Endothelial cell of umbilical vein (primary cell): Measurements from ENCODE around the gene PRRX1. TPM values are rescaled to one million over a fixed set of nuclear protein-coding genes. Genes with fewer than 3 reads are reported as not detected.

Experiments used
- BruUV-seq: library from RNA; stranded (reverse); fragments of 400-500 nt; replicated peaks from 2 replicates; lab custom pipeline; 2021; lab: Mats Ljungman, UMichigan
- CTCF ChIA-PET: fragments of 300-600, 350-600 bp; sonication (Branson Sonifier 250); formaldehyde crosslinking; loops from one replicate; lab custom pipeline; 2021; ENCODE audit warnings: antibody characterized with exemption, inconsistent platforms; lab: Charles Lee
- POLR2A ChIA-PET: fragments of 300-600, 350-600 bp; sonication (Branson Sonifier 250); formaldehyde crosslinking; loops from one replicate; lab custom pipeline; 2021; ENCODE audit warnings: antibody characterized with exemption, inconsistent platforms; lab: Charles Lee
- DNase-seq: peaks from one replicate; pipeline ENCODE4 v3.0.0-alpha.2; 2011; ENCODE audit warnings: low read depth, low spot score
- FAIRE-seq: peaks from 2 replicates; lab custom pipeline; 2011; peaks lifted over from hg19 to GRCh38; lab: Jason Lieb, UNC
- H2AFZ ChIP-seq: 2 replicates; pipeline ENCODE4 v1.6.0; 2012; ENCODE audit warnings: low read depth, low read length, control low read depth, inconsistent platforms
- H3K27ac ChIP-seq: 2 replicates; pipeline ENCODE4 v1.5.1; 2011; ENCODE audit warnings: low read depth, mild to moderate bottlenecking, control low read depth, low read length, moderate library complexity; ENCODE audit not compliant: insufficient read depth
- H3K27me3 ChIP-seq, 2 experiments: 2 replicates each; pipeline versions ENCODE4 v1.6.0 to v1.6.1; 2011; ENCODE audit warnings: low read length in 2 of 2, mixed read lengths in 1 of 2; ENCODE audit not compliant: control insufficient read depth in 2 of 2, insufficient read depth in 2 of 2
- H3K36me3 ChIP-seq, 2 experiments: 2 replicates in 1 of 2; 3 replicates in 1 of 2; pipeline ENCODE4 v1.5.1; 2011; ENCODE audit warnings: low read length in 2 of 2, mild to moderate bottlenecking in 1 of 2, moderate library complexity in 1 of 2; ENCODE audit not compliant: control insufficient read depth in 2 of 2, insufficient read depth in 2 of 2; ENCODE audit errors: extremely low read depth in 1 of 2
- H3K4me1 ChIP-seq: 3 replicates; pipeline ENCODE4 v1.5.1; 2011; ENCODE audit warnings: mild to moderate bottlenecking, low read length; ENCODE audit not compliant: control insufficient read depth, insufficient read depth; ENCODE audit errors: extremely low read depth
- H3K4me2 ChIP-seq: 2 replicates; pipeline ENCODE4 v1.6.1; 2011; ENCODE audit warnings: low read length, control low read depth, mixed read lengths; ENCODE audit not compliant: insufficient read depth
- H3K4me3 ChIP-seq, 3 experiments: fragments of 200-600 bp in 1 of 3; sonication (generic), shearing (Covaris generic) in 1 of 3; replicated peaks in 1 of 3; 2 replicates each; pipeline ENCODE4 v1.5.1; 2011 to 2016; ENCODE audit warnings: control low read depth in 3 of 3, low read length in 3 of 3, mild to moderate bottlenecking in 2 of 3, inconsistent platforms in 1 of 3, low read depth in 1 of 3, moderate library complexity in 1 of 3; ENCODE audit not compliant: insufficient read depth in 1 of 3
- H3K79me2 ChIP-seq: 2 replicates; pipeline ENCODE4 v1.6.0; 2012; ENCODE audit warnings: low read length, inconsistent platforms; ENCODE audit not compliant: control insufficient read depth, insufficient read depth
- H3K9ac ChIP-seq: replicated peaks from 2 replicates; pipeline ENCODE3; 2011; ENCODE audit warnings: low read length, control low read depth; ENCODE audit not compliant: insufficient read depth; ENCODE audit errors: extremely low read depth
- H3K9me1 ChIP-seq: replicated peaks from 3 replicates; pipeline ENCODE4 v1.6.0; 2011; ENCODE audit warnings: mild to moderate bottlenecking, low read length; ENCODE audit not compliant: control insufficient read depth, insufficient read depth; ENCODE audit errors: extremely low read depth
- H3K9me3 ChIP-seq: replicated peaks from 2 replicates; pipeline ENCODE4 v1.5.1; 2012; ENCODE audit warnings: low read length, inconsistent platforms; ENCODE audit not compliant: control insufficient read depth, insufficient read depth
- H4K20me1 ChIP-seq: replicated peaks from 2 replicates; pipeline ENCODE3; 2011; ENCODE audit warnings: mild to moderate bottlenecking, low read length; ENCODE audit not compliant: control insufficient read depth, insufficient read depth; ENCODE audit errors: extremely low read depth
- CTCF ChIP-seq, 2 donors: IDR thresholded peaks; 1 replicate in 1 of 2; 2 replicates in 1 of 2; pipeline ENCODE4 v1.5.1; 2011; ENCODE audit warnings: low read length in 2 of 2, mild to moderate bottlenecking in 2 of 2, moderate library complexity in 2 of 2, control low read depth in 1 of 2, inconsistent platforms in 1 of 2, low read depth in 1 of 2; ENCODE audit not compliant: insufficient read depth in 1 of 2; ENCODE audit errors: extremely low read depth in 1 of 2
- EZH2 ChIP-seq: IDR thresholded peaks from 2 replicates; pipeline ENCODE4 v1.6.1; 2012; ENCODE audit warnings: borderline replicate concordance, low read depth, mild to moderate bottlenecking, moderate library complexity, low read length, inconsistent platforms; ENCODE audit not compliant: severe bottlenecking
- FOS ChIP-seq: IDR thresholded peaks from 2 replicates; pipeline ENCODE4 v1.6.1; 2011; ENCODE audit warnings: mild to moderate bottlenecking, low read length, moderate library complexity, borderline replicate concordance; ENCODE audit not compliant: insufficient read depth
- GATA2 ChIP-seq: IDR thresholded peaks from 2 replicates; pipeline ENCODE4 v1.7.0; 2011; ENCODE audit warnings: low read depth, mild to moderate bottlenecking, moderate library complexity, mixed read lengths, low read length; ENCODE audit not compliant: insufficient read length, insufficient read depth
- JUN ChIP-seq: IDR thresholded peaks from 2 replicates; pipeline ENCODE4 v1.6.1; 2011; ENCODE audit warnings: borderline replicate concordance, low read depth; ENCODE audit not compliant: insufficient read length, insufficient read depth
- MAX ChIP-seq: IDR thresholded peaks from 2 replicates; pipeline ENCODE4 v1.6.1; 2011; ENCODE audit not compliant: insufficient read depth, insufficient read length
- MYC ChIP-seq: IDR thresholded peaks from one replicate; pipeline ENCODE4 v1.6.1; 2011; ENCODE audit warnings: mild to moderate bottlenecking, low read depth, low read length
- POLR2A ChIP-seq: IDR thresholded peaks from 2 replicates; pipeline ENCODE4 v1.6.1; 2012; ENCODE audit warnings: low read depth, mild to moderate bottlenecking, control low read depth, low read length
- POLR2AphosphoS5 ChIP-seq: IDR thresholded peaks from 2 replicates; pipeline ENCODE4 v1.6.1; 2012; ENCODE audit warnings: low read depth, mild to moderate bottlenecking, control low read depth, low read length, moderate library complexity; ENCODE audit not compliant: insufficient read depth
- dilution Hi-C: fragments of 300-500 bp; cut with MboI; formaldehyde crosslinking; loops from one replicate; pipeline ENCODE4 v1.15.0; 2019; ENCODE audit warnings: low sequenced_read_pairs; ENCODE audit not compliant: extremely low pct_ligation_motif_present
- intact Hi-C: fragments of 100-400 bp; cut with micrococcal nuclease; formaldehyde crosslinking; loops from one replicate; pipeline ENCODE4 v1.10.0; 2022
- polyA plus RNA-seq, 4 experiments: library from polyadenylated mRNA; depleted of rRNA in 3 of 4; stranded (reverse) in 3 of 4; unstranded in 1 of 4; fragments of >200 nt; gene quantifications; 2 replicates each; pipeline versions ENCODE4 v1.2.1 to v1.2.3, GENCODE V29; 2011 to 2012; ENCODE audit warnings: missing spikeins in 1 of 4
- total RNA-seq: library from RNA; stranded (reverse); gene quantifications from 2 replicates; pipeline ENCODE4 v1.2.3, GENCODE V29; 2021

PRRX1 gene
- total and polyA plus RNA-seq, 2 donors (not counting 3 experiments of a cell fraction or from before 2014, with no cell fraction given): 0.03 TPM; not detected in 1

- no peaks in the 10 kb centered on the region for H3K79me2 ChIP-seq
- H3K4me3 ChIP-seq: no peak overlapping the region
- no peaks in the 10 kb centered on the region for H3K36me3 ChIP-seq
- ChIA-PET CTCF (no interaction called here), POLR2A (no interaction called here)
- DNase-seq: no peak
- H4K20me1 ChIP-seq: no peaks in the 10 kb centered on the region
- no peak overlapping the region for H3K4me2 ChIP-seq
- H3K9me1 ChIP-seq: no peaks in the 10 kb centered on the region
- BruUV-seq: no TSS peak
- no peak overlapping the region for H3K27ac ChIP-seq
- no peak overlapping the region for H2AFZ ChIP-seq
- no peaks in the 10 kb centered on the region for H3K9me3 ChIP-seq
- no peak for TF ChIP-seq MYC
- no peak for TF ChIP-seq POLR2A
- TF ChIP-seq GATA2: no peak
- no peak for TF ChIP-seq POLR2AphosphoS5
- TF ChIP-seq EZH2: no peak
- TF ChIP-seq CTCF (IDR thresholded peaks at IDR 0.05; ENCODE audit: extremely low read depth in 1 of 2, insufficient read depth in 1 of 2, low read depth in 1 of 2, low read length in 2 of 2): no peak
- no peak for TF ChIP-seq FOS
- no peak for TF ChIP-seq JUN
- no peak for TF ChIP-seq MAX
- FAIRE-seq: no peak
- intact Hi-C loops (no loop called here), dilution Hi-C loops (no loop called here)
- H3K27me3 ChIP-seq: no peaks in the 10 kb centered on the region
- no peaks in the 10 kb centered on the region for H3K4me1 ChIP-seq
- no peak overlapping the region for H3K9ac ChIP-seq
Observed at GRCh38 chr1:170723518-170723917, 59.6 kb downstream of the PRRX1 start.
